Neuron (in vitro differentiated cells): ENCODE measurements around the gene CD3E.
"Not testable (repeated sequence)": the region's sequence is repeated elsewhere in the genome, so short reads cannot be mapped to it uniquely, and the experiment has no call there.

Experiments used
- H2AFZ ChIP-seq: one replicate; pipeline ENCODE4 v1.6.1; 2013; ENCODE audit warnings: low read depth, mild to moderate bottlenecking, inconsistent platforms, low read length, moderate library complexity
- H3K27me3 ChIP-seq: one replicate; pipeline ENCODE4 v1.6.1; 2013; ENCODE audit warnings: low read length; ENCODE audit not compliant: insufficient read depth
- H3K36me3 ChIP-seq: one replicate; pipeline ENCODE4 v1.6.1; 2013; ENCODE audit warnings: low read length; ENCODE audit not compliant: insufficient read depth
- H3K4me1 ChIP-seq: one replicate; pipeline ENCODE4 v1.6.1; 2013; ENCODE audit warnings: low read length; ENCODE audit not compliant: insufficient read depth
- H3K4me3 ChIP-seq: 2 replicates; pipeline ENCODE4 v1.5.1; 2013; ENCODE audit warnings: mild to moderate bottlenecking, low read length, moderate library complexity
- H3K9me3 ChIP-seq: one replicate; pipeline ENCODE4 v1.6.1; 2013; ENCODE audit warnings: low read length

CD3E gene

DNA sequence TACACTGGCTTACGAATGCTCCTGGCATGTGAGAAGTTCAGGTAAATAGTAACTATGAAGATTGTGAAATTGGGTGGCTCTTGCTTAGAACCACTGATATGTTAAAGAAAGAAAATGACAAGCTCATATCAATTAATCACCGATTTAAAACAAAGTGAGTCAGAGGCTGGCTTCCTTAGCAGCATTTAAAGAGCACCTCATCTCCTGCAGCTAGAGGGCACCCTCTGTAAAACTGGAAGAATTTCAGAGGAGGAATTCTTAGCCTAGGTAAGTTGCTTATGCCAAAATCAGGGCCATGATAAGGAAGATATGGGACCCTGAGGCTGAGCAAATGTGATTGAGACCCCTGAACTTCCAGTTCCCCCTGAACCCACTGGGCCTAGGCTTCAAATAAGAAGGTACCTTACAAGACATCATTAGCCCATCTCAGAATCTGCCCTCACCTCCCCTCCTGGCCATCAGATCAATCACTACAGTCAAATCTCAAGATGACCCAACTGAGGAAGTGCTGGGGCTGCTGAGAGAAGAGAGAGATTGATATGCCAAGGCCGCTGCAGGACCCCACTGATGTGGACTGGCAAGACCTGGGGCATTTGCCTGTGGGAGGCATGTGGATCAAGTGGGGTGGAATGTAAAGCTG is 8.6 kb upstream of the CD3E start:
- H3K36me3 ChIP-seq, result no peaks in the 10 kb centered on the region
- H3K9me3 ChIP-seq, result no peaks in the 10 kb centered on the region
- peaks cover 14% of the 10 kb centered on the region for H3K27me3 ChIP-seq
- H3K4me3 ChIP-seq, result no peak overlapping the region
- no peak overlapping the region for H2AFZ ChIP-seq
- H3K4me1 ChIP-seq, result no peaks in the 10 kb centered on the region

GRCh38 chr11:118301600-118302195 is 2.8 kb upstream of the CD3E start:
- Histone ChIP-seq H3K9me3 (no peaks in the 10 kb centered on the region), H3K27me3 (peaks cover 35% of the 10 kb centered on the region)

DNA sequence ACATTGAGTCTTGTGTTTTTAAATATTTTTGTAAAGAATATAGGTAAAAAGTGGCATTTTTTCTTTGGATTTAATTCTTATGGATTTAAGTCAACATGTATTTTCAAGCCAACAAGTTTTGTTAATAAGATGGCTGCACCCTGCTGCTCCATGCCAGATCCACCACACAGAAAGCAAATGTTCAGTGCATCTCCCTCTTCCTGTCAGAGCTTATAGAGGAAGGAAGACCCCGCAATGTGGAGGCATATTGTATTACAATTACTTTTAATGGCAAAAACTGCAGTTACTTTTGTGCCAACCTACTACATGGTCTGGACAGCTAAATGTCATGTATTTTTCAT is 333 bp upstream of the CD3E start:
- no peaks in the 10 kb centered on the region for H3K36me3 ChIP-seq
- H2AFZ ChIP-seq, result no peak overlapping the region
- no peaks in the 10 kb centered on the region for H3K9me3 ChIP-seq
- H3K4me1 ChIP-seq, result no peaks in the 10 kb centered on the region
- peaks cover 31% of the 10 kb centered on the region for H3K27me3 ChIP-seq
- H3K4me3 ChIP-seq, result no peak overlapping the region

More at GRCh38 chr11:118301600-118302195, 2.8 kb upstream of the CD3E start:
- Histone ChIP-seq H3K4me1 (no peaks in the 10 kb centered on the region), H3K36me3 (no peaks in the 10 kb centered on the region), H3K4me3 (no peak overlapping the region), H2AFZ (no peak overlapping the region)

- Histone ChIP-seq H2AFZ (no peak overlapping the region), H3K9me3 (no peaks in the 10 kb centered on the region), H3K4me3 (no peak overlapping the region), H3K4me1 (no peaks in the 10 kb centered on the region), H3K27me3 (peaks cover 25% of the 10 kb centered on the region), H3K36me3 (no peaks in the 10 kb centered on the region)
These were observed 1.2 kb downstream of the CD3E start for GRCh38 chr11:118305726-118306125.

GRCh38 chr11:118306556-118306955 is 2.0 kb downstream of the CD3E start:
- no peaks in the 10 kb centered on the region for H3K9me3 ChIP-seq
- H3K4me3 ChIP-seq, result no peak overlapping the region
- peaks cover 17% of the 10 kb centered on the region for H3K27me3 ChIP-seq
- no peaks in the 10 kb centered on the region for H3K4me1 ChIP-seq
- H2AFZ ChIP-seq, result no peak overlapping the region
- no peaks in the 10 kb centered on the region for H3K36me3 ChIP-seq

- not testable (repeated sequence) for H3K4me1 ChIP-seq, H3K36me3 ChIP-seq, H3K4me3 ChIP-seq, H3K9me3 ChIP-seq, H2AFZ ChIP-seq
- H3K27me3 ChIP-seq, result peaks cover 14% of the 10 kb centered on the region
These were observed 4.5 kb downstream of the CD3E start for GRCh38 chr11:118308995-118309528.

DNA sequence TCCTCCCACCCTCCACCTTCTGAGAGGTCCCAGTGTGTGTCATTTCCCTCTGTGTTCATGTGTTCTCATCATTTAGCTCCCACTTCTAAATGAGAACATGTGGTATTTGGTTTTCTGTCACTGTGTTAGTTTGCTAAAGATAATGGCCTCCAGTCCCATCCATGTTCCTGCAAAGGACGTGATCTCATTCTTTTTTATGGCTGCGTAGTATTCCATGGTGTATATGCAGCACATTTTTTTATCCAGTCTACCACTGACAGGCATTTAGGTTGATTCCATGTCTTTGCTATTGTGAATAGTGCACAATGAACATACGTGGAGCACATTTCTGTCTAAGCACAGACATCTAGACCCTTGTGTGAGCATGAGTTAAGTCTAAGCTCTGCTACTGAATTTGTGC is 5.7 kb downstream of the CD3E start:
- H3K9me3 ChIP-seq, result no peaks in the 10 kb centered on the region
- H3K4me3 ChIP-seq, result no peak overlapping the region
- no peaks in the 10 kb centered on the region for H3K4me1 ChIP-seq
- no peaks in the 10 kb centered on the region for H3K36me3 ChIP-seq
- peaks cover 13% of the 10 kb centered on the region for H3K27me3 ChIP-seq
- H2AFZ ChIP-seq, result no peak overlapping the region

DNA sequence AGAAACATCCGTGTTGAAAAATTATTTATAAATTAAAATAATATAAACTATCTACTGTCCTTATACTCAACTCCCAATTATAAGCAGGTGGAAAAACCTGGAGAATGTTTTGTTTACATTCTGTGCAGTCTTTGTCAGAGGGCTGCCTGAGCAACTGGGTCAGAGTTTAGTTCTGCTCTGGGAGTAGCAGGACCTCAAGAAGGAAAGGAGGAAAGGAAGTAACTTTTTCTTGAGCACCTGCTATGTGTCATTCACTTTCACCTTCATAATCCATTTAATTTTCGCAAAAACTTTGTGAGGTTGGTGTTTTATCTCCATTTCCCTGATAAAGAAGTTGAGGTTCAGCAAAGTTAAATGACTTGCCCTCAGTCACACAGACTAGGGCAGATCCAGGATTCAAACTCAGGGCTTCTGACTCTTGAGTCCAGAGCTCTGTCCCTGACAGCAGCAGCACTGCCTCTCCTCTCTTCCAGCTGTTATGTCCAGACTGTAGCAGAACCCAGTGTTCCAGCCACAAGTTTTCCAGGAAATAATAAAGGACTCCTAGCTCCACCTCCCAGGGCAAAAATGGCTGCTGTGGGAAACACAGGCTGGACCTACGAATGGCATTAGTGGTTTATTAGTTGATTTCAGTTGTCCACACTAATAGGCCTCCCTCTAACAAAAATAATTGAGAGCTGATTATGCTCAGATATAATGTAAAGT is 6.4 kb downstream of the CD3E start:
- Histone ChIP-seq H3K4me3 (no peak overlapping the region), H3K36me3 (no peaks in the 10 kb centered on the region), H2AFZ (no peak overlapping the region), H3K27me3 (peaks cover 15% of the 10 kb centered on the region), H3K9me3 (no peaks in the 10 kb centered on the region), H3K4me1 (no peaks in the 10 kb centered on the region)

DNA sequence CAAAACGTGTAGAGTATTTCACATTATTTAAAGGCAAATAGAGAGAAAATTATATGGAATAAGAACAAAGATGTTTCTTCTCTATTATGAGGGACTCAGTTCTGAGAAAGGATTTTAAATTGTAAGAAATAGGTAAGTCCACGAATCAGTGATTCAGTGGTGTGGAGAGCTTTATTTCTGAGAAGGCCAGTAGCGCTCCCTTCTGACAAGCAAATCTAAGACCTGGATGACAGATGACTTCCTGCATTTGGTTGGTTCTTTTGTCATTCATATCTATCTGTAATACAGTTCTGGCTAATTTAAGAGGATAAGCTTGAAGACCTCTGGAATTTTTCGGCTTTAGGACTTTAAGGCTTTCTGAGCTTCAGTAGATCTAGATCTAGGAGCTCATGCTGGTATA is 7.0 kb downstream of the CD3E start:
- no peaks in the 10 kb centered on the region for H3K9me3 ChIP-seq
- H3K4me3 ChIP-seq, result no peak overlapping the region
- H3K36me3 ChIP-seq, result no peaks in the 10 kb centered on the region
- H3K4me1 ChIP-seq, result no peaks in the 10 kb centered on the region
- H2AFZ ChIP-seq, result no peak overlapping the region
- peaks cover 15% of the 10 kb centered on the region for H3K27me3 ChIP-seq

DNA sequence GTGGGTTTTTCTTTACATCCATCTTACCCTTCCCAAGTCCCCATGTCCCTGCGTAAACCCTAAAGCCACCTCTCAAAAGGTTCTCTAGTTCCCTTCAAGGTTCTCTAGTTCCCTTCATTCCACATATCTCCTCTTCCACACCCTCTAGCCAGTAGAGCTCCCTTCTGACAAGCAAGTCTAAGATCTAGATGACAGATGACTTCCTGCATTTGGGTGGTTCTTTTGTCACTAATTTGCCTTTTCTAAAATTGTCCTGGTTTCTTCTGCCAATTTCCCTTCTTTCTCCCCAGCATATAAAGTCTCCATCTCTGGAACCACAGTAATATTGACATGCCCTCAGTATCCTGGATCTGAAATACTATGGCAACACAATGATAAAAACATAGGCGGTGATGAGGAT is 7.8 kb downstream of the CD3E start:
- Histone ChIP-seq H3K9me3 (no peaks in the 10 kb centered on the region), H3K27me3 (peaks cover 15% of the 10 kb centered on the region), H3K4me1 (no peaks in the 10 kb centered on the region), H3K4me3 (no peak overlapping the region), H3K36me3 (no peaks in the 10 kb centered on the region), H2AFZ (no peak overlapping the region)

DNA sequence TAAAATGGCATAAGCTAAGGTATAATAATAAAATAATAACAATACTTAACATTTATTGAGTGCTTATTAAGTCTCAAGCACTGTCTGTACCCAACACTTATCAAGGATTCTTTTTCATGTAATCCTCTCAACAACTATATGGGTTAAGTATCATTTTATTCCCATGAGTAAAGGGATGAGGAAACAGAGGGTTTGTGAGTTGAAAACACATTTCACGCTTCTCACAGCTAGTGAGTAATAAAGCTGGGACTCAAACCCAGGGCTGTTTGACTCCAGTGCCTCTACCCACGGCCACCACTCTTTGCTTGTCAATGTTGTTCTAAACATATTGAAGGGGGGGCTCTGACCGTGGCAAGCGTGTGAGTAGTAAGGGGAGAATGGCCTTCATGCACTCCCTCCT is 8.7 kb downstream of the CD3E start:
- Histone ChIP-seq H3K9me3 (no peaks in the 10 kb centered on the region), H3K4me1 (no peaks in the 10 kb centered on the region), H3K36me3 (no peaks in the 10 kb centered on the region), H3K27me3 (peaks cover 15% of the 10 kb centered on the region), H2AFZ (no peak overlapping the region), H3K4me3 (no peak overlapping the region)

- Histone ChIP-seq H3K4me1 (no peaks in the 10 kb centered on the region), H3K27me3 (peaks cover 24% of the 10 kb centered on the region), H3K36me3 (no peaks in the 10 kb centered on the region), H2AFZ (no peak overlapping the region), H3K4me3 (no peak overlapping the region), H3K9me3 (no peaks in the 10 kb centered on the region)
These were observed 10.5 kb downstream of the CD3E start for GRCh38 chr11:118314988-118315411.

DNA sequence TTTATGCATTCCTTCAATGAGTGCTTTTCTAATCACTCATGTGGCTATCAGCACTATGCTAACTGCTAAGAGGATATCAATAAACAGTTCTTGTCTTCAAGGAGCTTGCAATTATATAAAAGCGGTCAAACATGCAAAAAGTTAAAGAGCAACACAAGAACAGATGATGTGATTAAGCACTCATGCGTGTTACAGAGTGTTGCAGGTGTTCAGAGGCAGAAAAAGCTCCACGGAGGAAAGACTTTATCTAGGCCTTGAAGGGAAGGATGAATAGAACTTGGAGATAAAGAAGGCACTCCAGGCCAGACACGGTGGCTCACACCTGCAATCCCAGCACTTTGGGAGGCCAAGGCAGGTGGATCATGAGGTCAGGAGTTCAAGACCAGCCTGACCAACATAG is 13.6 kb downstream of the CD3E start:
- H3K27me3 ChIP-seq, result peaks cover 13% of the 10 kb centered on the region
- no peak overlapping the region for H3K4me3 ChIP-seq
- H3K4me1 ChIP-seq, result no peaks in the 10 kb centered on the region
- H2AFZ ChIP-seq, result no peak overlapping the region
- no peaks in the 10 kb centered on the region for H3K36me3 ChIP-seq
- H3K9me3 ChIP-seq, result no peaks in the 10 kb centered on the region
